ENCODE results near the gene SUFU.
A peak's percentile ranks its signal among the peaks of the same experiment; 100 is the strongest.

Gene SUFU

DNA sequence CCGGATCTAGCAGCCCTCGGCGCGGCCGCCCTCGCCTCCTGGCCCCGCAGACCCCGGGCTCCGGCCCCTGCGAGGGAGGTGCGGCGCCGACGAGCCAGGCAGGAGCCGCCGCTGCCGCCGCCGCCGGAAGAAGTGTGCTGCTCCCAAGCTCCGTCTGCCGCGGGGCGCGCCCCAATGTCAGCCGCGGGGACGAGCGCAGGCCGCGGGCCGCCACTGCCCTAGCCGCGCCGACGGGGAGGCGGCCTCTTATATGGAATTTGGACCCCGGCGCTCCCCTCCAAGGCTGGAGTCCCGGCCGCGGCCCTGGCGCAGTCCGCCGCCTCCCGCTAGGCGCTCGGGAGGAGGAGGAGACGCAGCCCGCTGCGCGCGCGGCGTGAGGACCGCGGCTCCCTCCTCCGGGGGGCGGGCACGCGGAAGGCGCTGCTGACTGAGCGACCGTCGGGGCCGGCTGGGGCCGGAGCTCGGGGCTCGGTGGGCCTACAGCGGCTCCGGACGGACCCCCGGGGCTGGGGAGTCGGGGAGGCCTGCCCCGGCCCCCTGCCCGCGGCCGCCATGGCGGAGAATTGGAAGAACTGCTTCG lies 140.4 kb downstream of the SUFU start, which contains the start of gene TRIM8:
Gene TRIM8, plus strand, starts transcription at position 414 of the 580 bp plus-strand sequence. Its CDS starts 139 bp downstream, at position 553.
- Histone ChIP-seq H3K9me3 (ENCODE audit: control insufficient read depth, low read length) (no peaks in the 10 kb centered on the region), H3K9ac (ENCODE audit: low read length) (peak within 1 kb of the TSS; percentile 99), H3K36me3 (ENCODE audit: control insufficient read depth, insufficient read depth, low read length) (peaks cover 6% of the 10 kb centered on the region), H3K4me3 (ENCODE audit: low read length) (peak within 1 kb of the TSS; percentile 98), H3K4me1 (ENCODE audit: control insufficient read depth, insufficient read depth, low read length) (peaks cover 31% of the 10 kb centered on the region), H3K27me3 (ENCODE audit: control insufficient read depth, insufficient read depth, low read length) (no peaks in the 10 kb centered on the region)

DNA sequence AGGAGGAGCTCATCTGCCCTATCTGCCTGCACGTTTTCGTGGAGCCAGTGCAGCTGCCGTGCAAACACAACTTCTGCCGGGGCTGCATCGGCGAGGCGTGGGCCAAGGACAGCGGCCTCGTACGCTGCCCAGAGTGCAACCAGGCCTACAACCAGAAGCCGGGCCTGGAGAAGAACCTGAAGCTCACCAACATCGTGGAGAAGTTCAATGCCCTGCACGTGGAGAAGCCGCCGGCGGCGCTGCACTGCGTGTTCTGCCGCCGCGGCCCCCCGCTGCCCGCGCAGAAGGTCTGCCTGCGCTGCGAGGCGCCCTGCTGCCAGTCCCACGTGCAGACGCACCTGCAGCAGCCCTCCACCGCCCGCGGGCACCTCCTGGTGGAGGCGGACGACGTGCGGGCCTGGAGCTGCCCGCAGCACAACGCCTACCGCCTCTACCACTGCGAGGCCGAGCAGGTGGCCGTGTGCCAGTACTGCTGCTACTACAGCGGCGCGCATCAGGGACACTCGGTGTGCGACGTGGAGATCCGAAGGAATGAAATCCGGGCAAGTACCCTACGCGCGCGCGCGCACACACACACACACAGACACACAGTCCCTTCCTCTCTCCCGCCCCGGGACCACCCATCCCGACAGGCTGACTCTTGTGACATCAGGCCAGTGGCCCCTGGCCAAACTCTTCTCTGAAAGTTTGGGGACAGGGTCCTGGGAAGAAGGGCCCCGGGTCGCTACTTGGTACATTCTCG lies 141.0 kb downstream of the SUFU start:
- Histone ChIP-seq H3K27me3 (ENCODE audit: control insufficient read depth, insufficient read depth, low read length) (no peaks in the 10 kb centered on the region), H3K36me3 (ENCODE audit: control insufficient read depth, insufficient read depth, low read length) (peaks cover 6% of the 10 kb centered on the region), H3K4me1 (ENCODE audit: control insufficient read depth, insufficient read depth, low read length) (peaks cover 37% of the 10 kb centered on the region), H3K9ac (ENCODE audit: low read length) (peak overlapping the region; percentile 99), H3K9me3 (ENCODE audit: control insufficient read depth, low read length) (no peaks in the 10 kb centered on the region), H3K4me3 (ENCODE audit: low read length) (peak overlapping the region; percentile 98)

GRCh38 chr10:102645388-102645740 lies 141.6 kb downstream of the SUFU start:
- Histone ChIP-seq H3K4me3 (ENCODE audit: low read length) (peak overlapping the region; percentile 98), H3K27me3 (ENCODE audit: control insufficient read depth, insufficient read depth, low read length) (no peaks in the 10 kb centered on the region), H3K9ac (ENCODE audit: low read length) (peak overlapping the region; percentile 99), H3K36me3 (ENCODE audit: control insufficient read depth, insufficient read depth, low read length) (peaks cover 6% of the 10 kb centered on the region), H3K9me3 (ENCODE audit: control insufficient read depth, low read length) (no peaks in the 10 kb centered on the region), H3K4me1 (ENCODE audit: control insufficient read depth, insufficient read depth, low read length) (peaks cover 43% of the 10 kb centered on the region)

DNA sequence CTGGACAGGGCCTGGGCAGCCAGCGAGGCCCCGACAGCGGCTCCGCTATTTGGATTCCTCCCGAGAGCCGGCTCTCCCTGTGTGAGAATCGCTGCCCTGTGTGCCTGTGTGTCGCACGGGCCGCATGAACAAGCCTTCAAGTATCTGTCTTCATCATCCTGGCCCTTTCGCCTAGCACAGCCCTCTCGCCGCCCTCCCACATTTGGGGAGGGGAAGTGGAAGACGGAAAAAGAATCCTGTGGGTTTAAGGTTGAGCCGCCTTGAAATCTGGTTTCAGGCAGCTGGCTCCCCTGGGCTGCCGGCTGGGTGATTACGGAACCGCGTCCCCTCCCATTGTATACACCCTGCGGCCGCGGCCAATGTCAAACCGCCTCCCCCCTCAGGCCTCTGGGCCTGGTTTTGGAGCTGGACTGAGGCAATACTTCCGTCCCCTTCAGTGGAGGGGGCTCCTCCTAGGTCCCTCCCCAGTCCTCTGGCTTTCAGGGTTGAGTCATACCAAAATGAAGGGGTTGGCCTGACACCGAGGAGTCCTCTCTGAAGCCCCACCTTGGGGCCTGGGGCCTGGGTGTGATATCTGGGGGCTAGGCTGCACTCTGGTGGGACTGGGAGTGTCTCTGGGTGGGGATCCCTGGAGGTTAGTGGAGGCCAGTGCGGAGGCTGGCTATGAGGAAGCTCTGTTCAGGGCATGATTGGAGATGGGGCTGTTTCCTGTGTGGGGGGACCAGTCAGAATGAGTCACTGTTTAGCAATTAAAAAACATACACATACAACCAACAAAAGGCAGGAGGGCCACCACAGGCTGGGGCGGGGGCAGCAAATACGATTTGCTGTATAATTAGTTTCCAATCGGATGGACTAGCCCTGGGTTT lies 142.2 kb downstream of the SUFU start:
- Histone ChIP-seq H3K9ac (ENCODE audit: low read length) (peak overlapping the region; percentile 99), H3K36me3 (ENCODE audit: control insufficient read depth, insufficient read depth, low read length) (peaks cover 6% of the 10 kb centered on the region), H3K27me3 (ENCODE audit: control insufficient read depth, insufficient read depth, low read length) (no peaks in the 10 kb centered on the region), H3K9me3 (ENCODE audit: control insufficient read depth, low read length) (no peaks in the 10 kb centered on the region), H3K4me1 (ENCODE audit: control insufficient read depth, insufficient read depth, low read length) (peaks cover 49% of the 10 kb centered on the region), H3K4me3 (ENCODE audit: low read length) (peak overlapping the region; percentile 98)

DNA sequence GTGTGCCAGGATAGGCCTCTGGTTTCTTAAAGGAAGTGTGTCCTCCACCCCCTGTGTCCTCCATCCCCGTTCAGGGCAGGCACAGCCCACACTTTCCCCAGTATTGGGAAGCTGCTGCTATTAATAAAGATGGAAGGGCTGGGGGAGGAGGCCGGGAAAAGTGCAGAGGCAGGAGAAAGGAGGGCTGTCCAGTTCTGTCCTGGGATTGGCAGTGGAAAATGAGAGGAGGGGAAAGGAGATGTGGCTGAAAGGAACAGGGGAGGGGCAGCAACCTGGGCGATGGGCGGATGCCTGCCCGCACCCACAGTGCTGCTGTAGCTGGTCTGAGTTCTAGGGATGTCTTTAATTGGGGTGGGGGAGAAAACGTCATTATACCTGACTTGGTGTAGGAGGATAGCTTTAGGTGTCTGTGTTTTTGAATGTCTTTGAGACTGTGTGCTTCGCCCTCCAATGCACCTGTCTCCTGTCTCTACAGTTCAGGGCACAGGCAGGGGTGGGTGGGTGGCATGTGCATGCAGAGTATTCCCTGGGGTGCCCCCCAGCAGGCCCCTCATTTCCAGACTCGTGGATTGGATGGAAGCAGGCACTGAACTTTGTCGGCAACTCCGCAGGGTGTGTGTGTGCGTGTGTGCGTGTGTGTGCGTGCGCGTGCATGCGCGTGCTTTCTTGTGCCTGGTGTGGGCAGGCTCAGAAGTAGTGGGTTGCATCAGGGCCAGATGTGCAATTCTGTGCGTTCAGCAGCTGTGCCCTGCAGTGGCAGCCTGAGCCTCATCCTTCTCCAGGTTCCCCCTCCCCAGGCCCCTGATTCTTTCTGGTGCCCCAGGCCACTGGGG lies 143.1 kb downstream of the SUFU start:
- Histone ChIP-seq H3K9me3 (ENCODE audit: control insufficient read depth, low read length) (no peaks in the 10 kb centered on the region), H3K4me1 (ENCODE audit: control insufficient read depth, insufficient read depth, low read length) (peaks cover 52% of the 10 kb centered on the region), H3K4me3 (ENCODE audit: low read length) (peak overlapping the region; percentile 98), H3K9ac (ENCODE audit: low read length) (peak overlapping the region; percentile 99), H3K36me3 (ENCODE audit: control insufficient read depth, insufficient read depth, low read length) (peaks cover 6% of the 10 kb centered on the region), H3K27me3 (ENCODE audit: control insufficient read depth, insufficient read depth, low read length) (no peaks in the 10 kb centered on the region)

DNA sequence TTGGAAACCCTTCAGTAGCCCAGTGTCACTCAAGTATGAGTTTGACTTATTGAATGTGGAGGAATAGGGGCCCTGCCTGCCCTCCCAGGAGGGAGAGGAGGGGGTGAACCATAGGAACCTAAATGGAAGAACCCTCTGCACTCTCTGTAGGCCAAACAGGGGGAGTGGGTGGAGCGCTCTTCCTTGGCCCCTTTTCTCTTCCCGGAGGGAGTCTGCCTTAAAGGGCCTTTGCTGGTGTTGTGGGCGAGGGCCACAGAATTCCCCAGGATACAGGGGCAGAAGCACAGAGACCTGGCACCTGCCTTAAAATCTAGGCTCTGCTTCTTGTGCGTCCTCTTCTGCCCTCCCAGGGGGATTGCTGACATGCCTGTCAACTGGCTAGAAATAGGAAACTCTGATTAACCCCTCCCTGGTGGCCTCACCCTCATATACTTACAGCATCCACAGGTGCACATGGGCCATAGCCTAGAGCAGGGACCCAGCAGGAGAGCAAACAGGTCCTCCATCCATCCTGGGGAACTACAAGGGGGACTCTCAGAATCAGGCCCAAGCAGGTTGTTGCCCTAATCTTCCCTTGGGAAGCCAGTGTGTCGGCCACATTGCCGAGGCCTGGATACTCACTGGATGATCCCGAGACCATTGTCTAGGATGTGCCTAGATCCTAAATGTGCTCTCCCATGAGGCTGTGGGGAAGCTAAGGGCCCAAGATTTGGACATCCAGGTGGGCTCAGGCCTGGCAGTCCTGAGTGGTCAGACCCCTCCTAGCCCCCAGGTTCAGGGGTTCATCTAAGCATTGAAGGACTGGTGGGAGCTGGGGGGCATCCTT lies 143.9 kb downstream of the SUFU start:
- Histone ChIP-seq H3K9ac (ENCODE audit: low read length) (peak overlapping the region; percentile 99), H3K9me3 (ENCODE audit: control insufficient read depth, low read length) (no peaks in the 10 kb centered on the region), H3K4me1 (ENCODE audit: control insufficient read depth, insufficient read depth, low read length) (peaks cover 60% of the 10 kb centered on the region), H3K27me3 (ENCODE audit: control insufficient read depth, insufficient read depth, low read length) (no peaks in the 10 kb centered on the region), H3K36me3 (ENCODE audit: control insufficient read depth, insufficient read depth, low read length) (peaks cover 6% of the 10 kb centered on the region), H3K4me3 (ENCODE audit: low read length) (peak overlapping the region; percentile 12)

- Histone ChIP-seq H3K4me1 (ENCODE audit: control insufficient read depth, insufficient read depth, low read length) (peaks cover 66% of the 10 kb centered on the region), H3K9me3 (ENCODE audit: control insufficient read depth, low read length) (no peaks in the 10 kb centered on the region), H3K4me3 (ENCODE audit: low read length) (peak overlapping the region; percentile 6), H3K27me3 (ENCODE audit: control insufficient read depth, insufficient read depth, low read length) (no peaks in the 10 kb centered on the region), H3K36me3 (ENCODE audit: control insufficient read depth, insufficient read depth, low read length) (peaks cover 6% of the 10 kb centered on the region), H3K9ac (ENCODE audit: low read length) (peak overlapping the region; percentile 99)
Observed at GRCh38 chr10:102648269-102648888, 144.6 kb downstream of the SUFU start.

- Histone ChIP-seq H3K9me3 (ENCODE audit: control insufficient read depth, low read length) (no peaks in the 10 kb centered on the region), H3K4me3 (ENCODE audit: low read length) (peak overlapping the region; percentile 6), H3K36me3 (ENCODE audit: control insufficient read depth, insufficient read depth, low read length) (peaks cover 11% of the 10 kb centered on the region), H3K27me3 (ENCODE audit: control insufficient read depth, insufficient read depth, low read length) (no peaks in the 10 kb centered on the region), H3K4me1 (ENCODE audit: control insufficient read depth, insufficient read depth, low read length) (peaks cover 72% of the 10 kb centered on the region), H3K9ac (ENCODE audit: low read length) (peak overlapping the region; percentile 56)
Observed at GRCh38 chr10:102648889-102649796, 145.4 kb downstream of the SUFU start.

DNA sequence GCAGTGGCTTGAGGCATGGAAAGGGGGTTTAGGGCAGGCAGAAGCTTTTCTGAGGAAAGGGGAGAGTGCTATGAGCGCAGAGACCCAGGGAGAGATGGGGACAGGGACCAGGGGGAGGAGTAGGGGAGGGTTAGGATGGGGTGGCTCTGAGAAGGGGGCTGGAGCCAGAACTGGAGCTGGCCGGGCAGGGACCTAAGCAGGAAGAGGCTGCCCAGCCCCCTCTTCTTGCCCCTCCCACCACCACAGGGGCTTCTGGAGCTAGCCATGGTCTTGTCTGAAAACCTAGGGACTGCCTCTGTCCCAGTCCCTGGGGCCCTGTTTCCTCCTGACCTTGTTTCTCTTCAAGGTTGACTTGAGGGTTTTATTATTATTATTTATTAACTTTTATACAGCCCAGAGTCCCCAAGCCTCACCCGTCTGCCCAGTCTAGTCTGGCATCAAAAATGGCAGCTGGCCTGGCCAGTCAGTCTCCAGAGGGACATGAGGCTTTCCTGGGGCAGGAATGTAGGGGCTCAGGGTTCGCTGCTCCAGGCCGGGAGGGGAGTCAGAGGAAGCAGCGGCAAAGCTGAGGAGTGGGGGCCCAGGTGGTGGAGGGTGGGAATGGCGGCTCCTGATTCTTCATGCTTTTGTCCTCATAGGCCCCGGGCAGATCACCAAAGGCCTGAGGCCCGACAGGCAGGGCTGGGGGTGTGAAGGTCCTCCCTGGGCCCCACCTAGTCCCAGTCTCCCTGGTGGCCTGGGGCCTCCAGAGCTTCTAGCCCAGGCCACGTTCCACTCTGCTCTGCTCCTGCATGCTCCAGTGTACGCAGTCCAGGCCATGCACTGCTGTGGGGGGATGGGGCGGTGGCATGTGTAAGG lies 146.3 kb downstream of the SUFU start:
- Histone ChIP-seq H3K4me1 (ENCODE audit: control insufficient read depth, insufficient read depth, low read length) (peaks cover 72% of the 10 kb centered on the region), H3K4me3 (ENCODE audit: low read length) (no peak overlapping the region), H3K27me3 (ENCODE audit: control insufficient read depth, insufficient read depth, low read length) (no peaks in the 10 kb centered on the region), H3K36me3 (ENCODE audit: control insufficient read depth, insufficient read depth, low read length) (peaks cover 12% of the 10 kb centered on the region), H3K9me3 (ENCODE audit: control insufficient read depth, low read length) (no peaks in the 10 kb centered on the region), H3K9ac (ENCODE audit: low read length) (peak overlapping the region; percentile 56)
